OCI-LY7 (cell line): Measurements from ENCODE around the gene FNDC3B. TPM values are rescaled to one million over a fixed set of nuclear protein-coding genes. Genes with fewer than 3 reads are reported as not detected.

Experiments
- BruUV-seq: library from RNA; stranded (reverse); fragments of 400-500 nt; replicated peaks from 2 replicates; lab custom pipeline; 2021; lab: Mats Ljungman, UMichigan
- CTCF ChIA-PET: fragments of 300-600 bp; sonication (Branson Sonifier 250); formaldehyde crosslinking; loops from one replicate; lab custom pipeline; 2022; ENCODE audit warnings: antibody characterized with exemption; ENCODE audit not compliant: unreplicated experiment; lab: Charles Lee
- POLR2A ChIA-PET: fragments of 300-600 bp; sonication (Branson Sonifier 250); formaldehyde crosslinking; loops from one replicate; lab custom pipeline; 2022; ENCODE audit warnings: antibody characterized with exemption; lab: Charles Lee
- DNase-seq: peaks from one replicate; pipeline ENCODE4 v3.0.0-alpha.2; 2015; ENCODE audit warnings: low spot score
- H2AFZ ChIP-seq: fragments of 200-600 bp; sonication (generic), shearing (Covaris generic); 2 replicates; pipeline ENCODE4 v1.6.1; 2014; ENCODE audit warnings: mild to moderate bottlenecking, antibody characterized with exemption, low read length, moderate library complexity
- H3K27ac ChIP-seq: fragments of 200-600 bp; sonication (generic); 2 replicates; pipeline ENCODE4 v1.5.1; 2014; ENCODE audit warnings: mixed run types, low read depth, mild to moderate bottlenecking, moderate library complexity, low read length, inconsistent platforms; ENCODE audit not compliant: poor library complexity, severe bottlenecking
- H3K36me3 ChIP-seq: fragments of 200-600 bp; sonication (generic); 2 replicates; pipeline ENCODE4 v1.6.1; 2014; ENCODE audit warnings: mild to moderate bottlenecking, antibody characterized with exemption, low read length, moderate library complexity, mixed read lengths; ENCODE audit not compliant: insufficient read depth
- H3K4me1 ChIP-seq: fragments of 200-600 bp; sonication (generic); 2 replicates; pipeline ENCODE4 v1.5.1; 2014; ENCODE audit warnings: mild to moderate bottlenecking, low read length; ENCODE audit not compliant: insufficient read depth, poor library complexity, severe bottlenecking
- H3K4me2 ChIP-seq: fragments of 200-600 bp; sonication (generic); 2 replicates; pipeline ENCODE4 v1.6.1; 2014; ENCODE audit warnings: mild to moderate bottlenecking, low read length
- H3K4me3 ChIP-seq: fragments of 200-600 bp; sonication (generic); 2 replicates; pipeline ENCODE4 v1.5.1; 2014; ENCODE audit warnings: mild to moderate bottlenecking, low read depth, low read length; ENCODE audit not compliant: poor library complexity, severe bottlenecking
- H3K79me2 ChIP-seq: fragments of 200-600 bp; sonication (generic); 2 replicates; pipeline ENCODE4 v1.6.1; 2016; ENCODE audit warnings: low read depth, mild to moderate bottlenecking, low read length, moderate library complexity, mixed read lengths; ENCODE audit not compliant: insufficient read depth
- H3K9me2 ChIP-seq: fragments of 200-600 bp; sonication (generic); 2 replicates; pipeline ENCODE4 v1.6.1; 2016; ENCODE audit warnings: mild to moderate bottlenecking, low read length, mixed read lengths; ENCODE audit not compliant: insufficient read depth
- H3K9me3 ChIP-seq: fragments of 200-600 bp; sonication (generic); 2 replicates; pipeline ENCODE4 v1.6.1; 2014; ENCODE audit warnings: mild to moderate bottlenecking, mixed run types, low read length, mixed read lengths
- H4K20me1 ChIP-seq: fragments of 200-600 bp; sonication (generic); 2 replicates; pipeline ENCODE4 v1.6.1; 2014; ENCODE audit warnings: mild to moderate bottlenecking, antibody characterized with exemption, low read length, moderate library complexity, mixed read lengths; ENCODE audit not compliant: insufficient read depth
- EZH2phosphoT487 ChIP-seq: fragments of 200-600 bp; sonication (generic); IDR thresholded peaks from 2 replicates; pipeline ENCODE4 v1.6.1; 2018; ENCODE audit warnings: low read depth, borderline replicate concordance, mild to moderate bottlenecking, mixed run types, antibody characterized with exemption, low read length, moderate library complexity, mixed read lengths
- intact Hi-C: fragments of 100-400 bp; cut with micrococcal nuclease; formaldehyde crosslinking; loops from one replicate; pipeline ENCODE4 v1.10.0; 2022; ENCODE audit not compliant: unreplicated experiment
- total RNA-seq, 2 experiments: library from RNA; depleted of rRNA in 1 of 2; stranded (reverse); fragments of >200 nt in 1 of 2; shearing (Covaris generic) in 1 of 2; gene quantifications; 2 replicates each; pipeline ENCODE4 v1.2.3, GENCODE V29; 2014 to 2022
- TF ChIP-seq, protein P1 (sequence below): fragments of 200-600 bp; sonication (generic); conservative IDR thresholded peaks from 2 replicates; pipeline ENCODE4 v1.5.1; 2014; ENCODE audit warnings: mild to moderate bottlenecking, antibody characterized with exemption, low read length, moderate library complexity, mixed read lengths

FNDC3B gene
- total RNA-seq, 2 experiments from 2014 or later: 23.3 to 28.5 TPM

DNA sequence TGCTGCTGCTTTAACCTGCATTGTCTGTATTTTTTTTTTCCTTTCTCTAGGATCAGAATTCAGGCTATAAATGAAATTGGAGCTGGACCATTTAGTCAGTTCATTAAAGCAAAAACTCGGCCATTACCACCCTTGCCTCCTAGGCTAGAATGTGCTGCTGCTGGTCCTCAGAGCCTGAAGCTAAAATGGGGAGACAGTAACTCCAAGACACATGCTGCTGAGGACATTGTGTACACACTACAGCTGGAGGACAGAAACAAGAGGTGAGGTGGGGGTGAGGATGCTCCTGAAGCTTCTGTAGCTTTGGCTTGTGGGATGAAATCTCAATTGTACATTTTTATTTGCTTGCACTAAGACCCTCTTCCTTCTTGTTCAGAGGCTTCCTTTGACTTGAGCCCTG lies 323.2 kb downstream of the FNDC3B start:
- TF ChIP-seq, protein P1, sequence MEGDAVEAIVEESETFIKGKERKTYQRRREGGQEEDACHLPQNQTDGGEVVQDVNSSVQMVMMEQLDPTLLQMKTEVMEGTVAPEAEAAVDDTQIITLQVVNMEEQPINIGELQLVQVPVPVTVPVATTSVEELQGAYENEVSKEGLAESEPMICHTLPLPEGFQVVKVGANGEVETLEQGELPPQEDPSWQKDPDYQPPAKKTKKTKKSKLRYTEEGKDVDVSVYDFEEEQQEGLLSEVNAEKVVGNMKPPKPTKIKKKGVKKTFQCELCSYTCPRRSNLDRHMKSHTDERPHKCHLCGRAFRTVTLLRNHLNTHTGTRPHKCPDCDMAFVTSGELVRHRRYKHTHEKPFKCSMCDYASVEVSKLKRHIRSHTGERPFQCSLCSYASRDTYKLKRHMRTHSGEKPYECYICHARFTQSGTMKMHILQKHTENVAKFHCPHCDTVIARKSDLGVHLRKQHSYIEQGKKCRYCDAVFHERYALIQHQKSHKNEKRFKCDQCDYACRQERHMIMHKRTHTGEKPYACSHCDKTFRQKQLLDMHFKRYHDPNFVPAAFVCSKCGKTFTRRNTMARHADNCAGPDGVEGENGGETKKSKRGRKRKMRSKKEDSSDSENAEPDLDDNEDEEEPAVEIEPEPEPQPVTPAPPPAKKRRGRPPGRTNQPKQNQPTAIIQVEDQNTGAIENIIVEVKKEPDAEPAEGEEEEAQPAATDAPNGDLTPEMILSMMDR: no peak
- no peak for TF ChIP-seq EZH2phosphoT487
- Histone ChIP-seq H3K27ac (no peak overlapping the region), H2AFZ (no peak overlapping the region), H3K79me2 (no peaks in the 10 kb centered on the region), H3K4me3 (no peak overlapping the region), H4K20me1 (no peaks in the 10 kb centered on the region), H3K9me2 (no peaks in the 10 kb centered on the region), H3K4me1 (no peaks in the 10 kb centered on the region), H3K4me2 (no peak overlapping the region), H3K9me3 (no peaks in the 10 kb centered on the region), H3K36me3 (0 out of 2 replicates have a peak, but pooled peaks cover 3% of the 10 kb centered on the region)
- no peak for DNase-seq
- ChIA-PET CTCF (no interaction called here), POLR2A (no interaction called here)
- intact Hi-C loops: no loop called here
- no TSS peak for BruUV-seq

DNA sequence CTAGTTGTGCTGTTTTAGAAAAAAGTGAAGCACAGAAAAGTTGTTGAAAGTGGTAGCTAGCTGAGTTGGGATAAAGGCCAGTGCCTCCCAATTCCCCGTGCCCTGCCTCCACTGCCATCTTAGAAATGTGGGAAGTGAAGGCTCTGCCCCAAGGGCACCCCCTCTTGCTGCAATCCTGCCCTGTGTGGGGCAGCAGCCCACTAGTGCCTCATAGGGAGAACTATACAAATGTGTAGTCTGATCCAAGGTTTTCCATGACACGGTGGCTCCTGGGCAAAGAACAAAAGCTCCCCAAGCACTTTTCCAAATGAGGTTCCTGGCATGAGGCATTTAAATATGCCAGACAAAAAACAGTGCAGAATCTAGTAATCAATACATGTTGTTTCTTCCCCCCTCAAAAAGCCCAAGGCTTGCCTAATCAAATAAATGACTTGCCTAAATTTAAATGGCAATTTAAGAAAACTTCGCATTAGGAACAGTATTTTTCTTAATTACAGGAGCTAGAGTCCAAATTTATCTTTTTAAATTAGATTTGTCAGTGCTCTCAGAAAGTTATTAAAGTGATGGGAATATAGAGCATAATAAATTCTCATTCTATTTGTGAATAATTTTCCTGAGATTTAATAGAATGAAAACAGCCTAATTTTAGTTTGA lies 325.1 kb downstream of the FNDC3B start:
- H3K36me3 ChIP-seq: 0 out of 2 replicates have a peak, but pooled peaks cover 3% of the 10 kb centered on the region
- TF ChIP-seq EZH2phosphoT487: no peak
- H3K4me1 ChIP-seq: no peaks in the 10 kb centered on the region
- no peak overlapping the region for H3K4me2 ChIP-seq
- no peaks in the 10 kb centered on the region for H3K9me2 ChIP-seq
- no peaks in the 10 kb centered on the region for H3K9me3 ChIP-seq
- no peaks in the 10 kb centered on the region for H4K20me1 ChIP-seq
- no peak overlapping the region for H3K27ac ChIP-seq
- H3K4me3 ChIP-seq: no peak overlapping the region
- BruUV-seq: no TSS peak
- no peak overlapping the region for H2AFZ ChIP-seq
- POLR2A ChIA-PET: interaction anchor here (0.9 kb wide), 1 partner anchor 50 kb away, joined by 3 read pairs; no protein-coding TSS in a partner anchor
- H3K79me2 ChIP-seq: no peaks in the 10 kb centered on the region
- no peak for DNase-seq
- intact Hi-C loops: no loop called here
- CTCF ChIA-PET: no interaction called here

- Histone ChIP-seq H3K27ac (no peak overlapping the region), H3K36me3 (0 out of 2 replicates have a peak, but pooled peaks cover 3% of the 10 kb centered on the region), H3K4me3 (no peak overlapping the region), H4K20me1 (no peaks in the 10 kb centered on the region), H3K9me3 (no peaks in the 10 kb centered on the region), H3K9me2 (no peaks in the 10 kb centered on the region), H3K4me2 (no peak overlapping the region), H2AFZ (no peak overlapping the region), H3K4me1 (no peaks in the 10 kb centered on the region), H3K79me2 (no peaks in the 10 kb centered on the region)
- no peak for DNase-seq
- no peak for TF ChIP-seq EZH2phosphoT487
- TF ChIP-seq, protein P1: no peak
- ChIA-PET POLR2A (interaction anchor here (0.9 kb wide), 1 partner anchor 50 kb away, joined by 3 read pairs; no protein-coding TSS in a partner anchor), CTCF (no interaction called here)
- no TSS peak for BruUV-seq
- intact Hi-C loops: no loop called here
These were observed 325.7 kb downstream of the FNDC3B start for GRCh38 chr3:172365028-172365567.
